Sciatic nerve (tissue), 2 donors: ENCODE measurements around the gene MED13. TPM values are rescaled to one million over a fixed set of nuclear protein-coding genes. Genes with fewer than 3 reads are reported as not detected.
"Not testable (repeated sequence)": the region's sequence is repeated elsewhere in the genome, so short reads cannot be mapped to it uniquely, and the experiment has no call there.

ENCODE experiments used
- ATAC-seq: fragments of 200-7000 bp; cut with Tn5 transposase; one replicate; pipeline ENCODE4 v1.9.1; 2020; ENCODE audit warnings: mild to moderate bottlenecking, moderate library complexity
- DNase-seq: peaks from one replicate; pipeline ENCODE4 v3.0.0-alpha.2; 2020; ENCODE audit warnings: low spot score
- intact Hi-C: fragments of 100-400 bp; cut with DNase I; formaldehyde crosslinking; loops from one replicate; pipeline ENCODE4 v1.14.2; 2022
- total RNA-seq: library from RNA; stranded (reverse); fragmentation: NEBNext Ultra II Directional; extraction: Animal tissue kit (Norgen Biotek cat#: 25700); gene quantifications from one replicate; pipeline ENCODE4 v1.2.1, GENCODE V29; 2021
- donor health status: DM: no; HTN: no; CAD: no.
- donor health status: DM: no; HTN: no; CAD: no.

MED13 gene
- total RNA-seq, 1 donor from 2014 or later: 76.7 TPM

- intact Hi-C loops: loop anchor here (5.0 kb wide), 1 partner anchor 852 kb away; no protein-coding TSS in a partner anchor
- no peak for DNase-seq
- no peak for ATAC-seq
These were observed 55.9 kb downstream of the MED13 start for GRCh38 chr17:62009220-62009619.

GRCh38 chr17:62008294-62008693 lies 56.8 kb downstream of the MED13 start:
- no peak for DNase-seq
- ATAC-seq: no peak
- intact Hi-C loops: loop anchor here (5.0 kb wide), 1 partner anchor 851 kb away; no protein-coding TSS in a partner anchor

GRCh38 chr17:62004388-62004787 lies 60.7 kb downstream of the MED13 start:
- ATAC-seq: no peak
- intact Hi-C loops: no loop called here

GRCh38 chr17:62003141-62003540 lies 61.9 kb downstream of the MED13 start:
- DNase-seq, ATAC-seq, intact Hi-C loops: not testable (repeated sequence)

More at GRCh38 chr17:62004388-62004787, 60.7 kb downstream of the MED13 start:
- DNase-seq: no peak

GRCh38 chr17:62001105-62001504 lies 64.0 kb downstream of the MED13 start:
- no peak for ATAC-seq
- no peak for DNase-seq
- intact Hi-C loops: no loop called here

- ATAC-seq: no peak
- intact Hi-C loops: no loop called here
These were observed 64.9 kb downstream of the MED13 start for GRCh38 chr17:62000186-62000585.

GRCh38 chr17:61998534-61998933 lies 66.5 kb downstream of the MED13 start:
- ATAC-seq, intact Hi-C loops: not testable (repeated sequence)

More at GRCh38 chr17:62000186-62000585, 64.9 kb downstream of the MED13 start:
- DNase-seq: no peak

GRCh38 chr17:61997664-61998063 lies 67.4 kb downstream of the MED13 start:
- ATAC-seq (peak; percentile 63), DNase-seq (no peak)
- intact Hi-C loops: no loop called here

More at GRCh38 chr17:61998534-61998933, 66.5 kb downstream of the MED13 start:
- DNase-seq: not testable (repeated sequence)

GRCh38 chr17:61996916-61997605 lies 68.0 kb downstream of the MED13 start:
- ATAC-seq (no peak), DNase-seq (no peak)
- intact Hi-C loops: no loop called here

GRCh38 chr17:61989509-61989908 lies 75.6 kb downstream of the MED13 start:
- intact Hi-C loops: no loop called here
- DNase-seq: no peak
- ATAC-seq: no peak

GRCh38 chr17:61986898-61987297 lies 78.2 kb downstream of the MED13 start:
- DNase-seq (no peak), ATAC-seq (no peak)
- intact Hi-C loops: no loop called here

- DNase-seq: no peak
- ATAC-seq: no peak
- intact Hi-C loops: no loop called here
These were observed 80.3 kb downstream of the MED13 start for GRCh38 chr17:61984821-61985220.

- DNase-seq (no peak), ATAC-seq (no peak)
- intact Hi-C loops: no loop called here
These were observed 83.8 kb downstream of the MED13 start for GRCh38 chr17:61981323-61981722.

GRCh38 chr17:61980535-61980934 lies 84.5 kb downstream of the MED13 start:
- intact Hi-C loops: no loop called here
- DNase-seq (no peak), ATAC-seq (no peak)

GRCh38 chr17:61974115-61974514 lies 91.0 kb downstream of the MED13 start:
- DNase-seq (no peak), ATAC-seq (no peak)
- intact Hi-C loops: no loop called here

GRCh38 chr17:61972311-61972710 lies 92.8 kb downstream of the MED13 start:
- DNase-seq: no peak
- intact Hi-C loops: no loop called here
- no peak for ATAC-seq

- ATAC-seq: no peak
- no peak for DNase-seq
- intact Hi-C loops: no loop called here
These were observed 95.0 kb downstream of the MED13 start for GRCh38 chr17:61970030-61970429.

- no peak for DNase-seq
- ATAC-seq: no peak
- intact Hi-C loops: no loop called here
These were observed 96.3 kb downstream of the MED13 start for GRCh38 chr17:61968757-61969156.

GRCh38 chr17:61967729-61968128 lies 97.3 kb downstream of the MED13 start:
- intact Hi-C loops: no loop called here
- ATAC-seq (no peak), DNase-seq (no peak)

GRCh38 chr17:61966191-61966590 lies 98.9 kb downstream of the MED13 start:
- DNase-seq (no peak), ATAC-seq (no peak)
- intact Hi-C loops: no loop called here

GRCh38 chr17:61955619-61956018 lies 109.5 kb downstream of the MED13 start:
- ATAC-seq (no peak), DNase-seq (no peak)
- intact Hi-C loops: no loop called here
